HG03342 (cell line): ENCODE results near the gene ZFP57.

ENCODE experiments used
- ATAC-seq: cut with Tn5 transposase; IDR thresholded peaks from one replicate; pipeline ENCODE4 v1.9.1; 2021; ENCODE audit warnings: mild to moderate bottlenecking, moderate library complexity; ENCODE audit not compliant: unreplicated experiment

Gene ZFP57

DNA sequence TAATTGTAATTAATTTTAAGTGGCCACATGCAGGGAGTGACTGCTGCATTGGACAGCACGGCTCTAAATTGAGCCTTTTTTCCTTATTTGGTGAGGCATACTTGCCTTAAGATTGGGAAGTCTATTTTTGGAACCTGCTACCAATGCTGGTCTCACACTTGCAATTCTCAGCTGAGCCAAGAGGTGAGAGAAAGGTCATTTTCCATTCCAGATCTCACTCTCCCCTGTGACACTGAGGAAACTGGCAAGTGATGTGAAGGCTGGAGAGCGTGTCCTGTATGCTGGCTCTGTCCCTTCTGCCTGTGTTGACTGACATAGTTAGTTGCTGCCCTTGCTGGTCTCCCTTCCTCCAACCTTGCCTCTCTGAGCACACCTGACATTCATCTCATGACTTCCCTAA is 24.8 kb downstream of the ZFP57 start:
- ATAC-seq: no peak

DNA sequence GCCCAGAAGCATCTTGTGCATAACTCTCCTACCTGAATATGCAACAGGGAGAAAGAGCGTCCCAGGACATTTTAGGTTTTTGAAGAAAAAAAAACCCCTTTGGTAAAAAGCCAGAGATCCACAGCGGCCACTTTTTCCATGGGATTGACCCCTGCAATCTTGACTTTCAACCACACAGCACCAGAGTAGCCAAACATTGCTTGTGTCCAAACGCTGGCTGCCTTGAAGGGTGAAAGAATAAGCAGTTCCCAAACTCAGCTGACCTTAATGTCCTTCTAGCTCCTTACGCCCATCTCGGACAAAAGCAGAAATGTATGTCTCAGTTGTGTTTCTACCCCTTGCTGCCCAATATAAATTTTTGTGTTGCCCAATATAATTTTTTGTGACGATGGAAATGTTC is 25.3 kb downstream of the ZFP57 start:
- ATAC-seq: no peak

DNA sequence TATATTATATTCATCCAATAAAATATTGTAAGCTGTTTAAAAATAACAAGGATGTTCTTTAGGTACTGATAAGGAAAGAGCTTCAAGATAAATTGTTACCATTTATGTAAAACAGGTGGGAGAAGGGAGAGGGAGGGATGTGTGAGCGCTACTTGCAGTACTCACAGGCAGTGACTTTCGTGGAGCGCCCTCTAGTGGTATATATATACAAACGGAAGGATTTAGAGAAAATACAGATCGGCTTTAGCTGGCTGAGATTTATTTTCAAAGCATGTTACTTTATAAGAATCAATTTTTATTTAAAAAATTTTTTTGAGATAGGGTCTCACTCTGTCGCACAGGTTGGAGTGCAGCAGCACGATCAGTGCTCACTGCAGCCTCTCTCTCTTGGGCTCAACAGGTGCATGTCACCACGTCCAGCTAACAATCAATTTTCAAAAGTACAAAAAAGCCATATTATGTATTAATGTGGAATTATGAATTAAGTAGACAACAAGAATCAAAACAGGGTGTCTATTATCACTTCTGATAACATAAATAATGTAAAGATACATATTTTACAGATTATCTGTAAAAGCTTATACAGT is 27.4 kb downstream of the ZFP57 start:
- ATAC-seq: no peak

DNA sequence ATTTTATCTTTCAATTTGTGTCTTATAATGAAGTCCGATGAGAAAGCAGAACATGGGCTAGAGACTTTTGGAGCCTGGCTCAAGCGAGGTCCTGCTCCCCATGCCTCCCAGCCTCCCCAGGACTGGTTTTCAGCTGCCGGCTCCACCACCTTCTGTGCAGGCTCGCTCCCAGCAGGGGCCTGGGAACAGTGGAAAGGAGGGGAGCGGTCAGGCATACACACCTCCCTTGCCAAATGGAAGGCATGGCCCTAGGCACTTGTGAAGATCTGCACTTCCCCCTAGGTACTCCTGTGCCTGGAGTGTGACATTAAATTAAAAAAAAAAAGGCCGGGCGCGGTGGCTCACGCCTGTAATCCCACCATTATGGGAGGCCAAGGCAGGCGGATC is 28.8 kb downstream of the ZFP57 start:
- ATAC-seq: no peak

DNA sequence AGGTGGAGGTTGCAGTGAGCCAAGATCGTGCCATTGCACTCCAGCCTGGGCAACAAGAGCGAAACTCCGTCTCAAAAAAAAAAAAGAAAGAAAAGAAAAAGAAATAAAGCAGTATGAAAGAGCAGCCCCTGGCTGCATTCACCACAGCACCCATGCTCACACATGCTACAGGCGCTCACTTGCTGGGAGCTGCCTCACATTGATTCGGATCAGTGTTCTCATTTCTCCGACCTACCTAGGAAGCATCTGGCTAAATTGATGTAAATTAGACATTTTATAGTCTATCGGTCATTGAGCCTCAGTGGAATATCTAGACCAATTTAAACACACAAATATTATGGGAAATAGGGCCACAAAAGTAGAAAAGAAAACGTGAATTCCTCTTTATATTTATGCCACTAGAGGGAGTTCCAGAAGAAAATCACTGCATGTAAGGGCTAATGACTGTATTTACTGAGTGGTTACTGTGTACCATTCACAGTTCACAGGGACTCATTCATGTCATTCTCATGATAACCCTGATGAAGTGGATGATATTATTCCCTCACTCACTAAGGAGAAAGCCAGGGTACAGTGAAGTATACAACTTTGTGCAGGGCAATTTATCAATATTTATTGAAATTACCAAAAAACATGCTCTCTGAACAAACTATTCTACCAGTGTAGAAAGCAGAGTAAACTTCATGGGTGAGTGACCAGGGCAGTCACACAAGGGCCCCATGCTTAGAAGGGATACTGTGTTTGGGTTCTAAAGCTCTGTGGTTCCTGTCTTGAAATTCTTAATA is 29.3 kb downstream of the ZFP57 start:
- ATAC-seq: no peak

DNA sequence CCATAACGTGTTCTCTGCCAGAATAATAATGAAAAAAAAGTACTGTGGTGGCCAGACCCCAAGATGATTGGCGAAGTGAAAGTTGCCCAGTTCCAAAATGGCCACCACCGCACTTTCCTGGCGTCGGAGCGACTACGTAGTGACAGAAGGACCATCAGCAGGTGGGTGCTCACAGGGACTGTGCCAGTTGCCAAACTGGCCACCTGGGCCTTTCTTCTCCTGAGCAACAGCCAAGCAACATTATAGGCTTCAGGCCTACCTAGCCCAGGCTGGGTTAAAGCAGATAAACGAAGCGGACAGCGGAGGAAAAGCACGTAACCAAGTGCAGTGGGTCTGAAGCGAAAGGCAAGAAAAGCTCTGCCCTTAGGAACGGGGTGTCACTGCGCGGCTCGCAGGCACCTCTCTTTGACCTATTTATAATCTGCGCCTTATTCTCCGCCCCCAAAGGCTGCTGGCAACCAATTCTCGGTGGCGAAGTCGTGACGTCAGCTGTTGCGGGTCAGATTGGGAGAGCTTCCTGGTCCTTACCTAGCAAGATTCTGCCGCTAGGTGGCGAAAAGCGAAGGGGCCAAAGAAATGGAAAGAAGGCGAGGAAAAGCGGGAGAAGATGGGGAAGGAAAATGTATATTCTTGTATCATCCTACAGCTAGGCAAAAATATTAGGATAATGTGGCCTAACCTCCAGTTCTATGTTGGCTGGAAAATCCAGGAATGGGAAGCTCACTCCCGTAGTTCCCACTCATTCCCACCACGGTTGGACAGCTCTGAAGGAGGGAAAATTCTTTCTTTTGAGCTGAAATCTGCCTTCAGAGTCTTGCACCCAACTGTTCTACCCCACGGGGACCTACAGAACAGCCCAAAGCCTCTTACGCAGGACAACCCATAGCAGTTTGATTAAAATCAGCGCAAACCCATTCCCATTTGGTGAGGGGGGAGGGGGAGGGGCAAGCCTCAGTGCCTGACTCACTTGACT is 31.0 kb downstream of the ZFP57 start:
- ATAC-seq: peak; percentile 96

DNA sequence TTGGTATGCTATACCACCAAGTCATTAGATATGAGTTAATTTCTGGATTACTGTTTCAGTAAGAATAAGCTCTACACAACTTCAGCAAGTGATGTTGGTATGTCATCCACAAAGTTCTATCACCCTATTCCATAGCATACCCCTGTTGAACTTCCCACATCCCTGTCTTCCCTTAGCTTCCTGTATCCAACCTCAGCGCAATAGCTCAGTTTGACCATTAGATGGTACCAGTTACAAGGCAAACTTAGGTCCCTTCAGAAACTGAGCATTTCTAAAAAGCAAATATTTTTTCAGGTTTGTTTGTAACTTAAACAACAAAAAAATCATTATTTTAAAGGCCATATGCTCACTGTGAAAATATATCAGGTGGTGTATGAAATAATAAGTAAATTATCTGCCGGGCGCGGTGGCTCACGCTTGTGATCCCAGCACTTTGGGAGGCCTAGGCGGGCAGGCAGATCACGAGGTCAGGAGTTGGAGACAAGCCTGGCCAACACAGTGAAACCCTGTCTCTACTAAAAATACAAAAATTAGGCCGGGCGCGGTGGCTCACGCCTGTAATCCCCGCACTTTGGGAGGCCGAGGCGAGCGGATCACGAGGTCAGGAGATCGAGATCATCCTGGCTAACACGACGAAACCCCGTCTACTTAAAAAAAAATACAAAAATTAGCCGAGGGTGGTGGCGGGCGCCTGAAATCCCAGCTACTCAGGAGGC is 32.9 kb downstream of the ZFP57 start:
- no peak for ATAC-seq

DNA sequence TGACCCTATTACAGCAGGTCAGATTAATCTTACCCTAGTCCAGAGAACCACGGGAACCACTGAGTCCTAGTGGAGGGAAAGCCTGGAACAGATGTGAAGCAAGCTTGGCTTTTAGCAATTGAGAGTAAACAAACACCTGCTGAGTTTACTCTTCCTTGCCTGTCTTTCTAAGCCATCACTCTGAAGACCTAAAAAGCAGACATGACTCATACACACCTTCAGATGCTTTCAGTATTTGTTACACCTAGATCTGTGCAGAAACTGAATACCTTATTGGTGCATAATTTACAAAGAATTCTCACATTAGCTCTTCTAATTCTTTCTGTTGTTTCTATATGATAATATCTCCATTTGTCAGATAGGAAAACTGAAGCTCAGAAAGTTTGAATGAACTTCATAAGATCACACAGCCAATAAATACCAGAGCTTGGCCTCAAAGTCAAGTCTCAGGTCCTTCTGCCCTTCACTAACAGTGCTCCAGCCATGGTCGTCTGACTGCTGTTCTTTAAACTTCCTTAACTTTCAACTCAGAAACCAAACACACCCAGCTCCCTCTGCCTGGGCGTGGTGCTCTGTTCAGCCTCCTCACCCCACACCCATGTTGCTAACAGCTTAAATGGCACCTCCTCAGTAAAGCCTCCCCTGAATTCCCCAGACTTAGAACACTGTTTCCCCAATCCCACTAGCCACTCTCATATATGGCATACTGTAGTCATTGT is 39.4 kb downstream of the ZFP57 start:
- ATAC-seq: no peak

DNA sequence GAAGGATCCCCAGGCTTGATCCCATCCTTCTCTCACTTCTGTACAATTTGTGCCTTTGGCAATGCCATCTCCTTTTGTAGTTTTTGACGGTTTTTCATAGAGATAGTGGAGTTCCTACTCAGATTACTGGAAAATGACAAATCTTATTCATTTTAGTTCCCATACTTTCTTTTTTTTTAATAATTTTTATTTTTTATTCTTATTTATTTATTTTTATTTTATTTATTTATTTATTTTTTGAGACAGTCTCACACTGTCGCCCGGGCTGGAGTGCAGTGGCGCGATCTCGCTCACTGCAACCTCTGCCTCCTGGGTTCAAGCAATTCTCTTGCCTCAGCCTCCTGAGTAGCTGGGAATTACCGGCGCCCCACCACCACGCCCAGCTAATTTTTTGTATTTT is 43.7 kb downstream of the ZFP57 start:
- no peak for ATAC-seq

DNA sequence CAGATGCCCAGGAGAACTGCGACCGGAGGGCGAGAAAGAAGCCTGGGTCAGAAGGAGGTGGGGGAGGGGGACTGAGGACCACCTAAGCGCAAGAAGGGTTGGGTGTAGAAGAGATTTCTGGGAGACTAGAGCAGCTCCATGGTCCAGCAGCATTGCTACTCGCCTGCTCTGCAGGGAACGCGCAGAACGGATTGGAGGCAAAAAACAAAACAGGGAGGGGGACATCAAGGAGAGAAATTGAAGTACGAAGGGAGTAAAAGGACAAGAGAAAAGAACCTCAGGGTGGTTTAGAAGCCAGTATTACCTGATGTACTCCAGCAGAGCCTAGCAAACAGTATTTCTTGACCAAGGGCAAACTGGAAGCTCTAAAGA is 47.4 kb downstream of the ZFP57 start:
- no peak for ATAC-seq

DNA sequence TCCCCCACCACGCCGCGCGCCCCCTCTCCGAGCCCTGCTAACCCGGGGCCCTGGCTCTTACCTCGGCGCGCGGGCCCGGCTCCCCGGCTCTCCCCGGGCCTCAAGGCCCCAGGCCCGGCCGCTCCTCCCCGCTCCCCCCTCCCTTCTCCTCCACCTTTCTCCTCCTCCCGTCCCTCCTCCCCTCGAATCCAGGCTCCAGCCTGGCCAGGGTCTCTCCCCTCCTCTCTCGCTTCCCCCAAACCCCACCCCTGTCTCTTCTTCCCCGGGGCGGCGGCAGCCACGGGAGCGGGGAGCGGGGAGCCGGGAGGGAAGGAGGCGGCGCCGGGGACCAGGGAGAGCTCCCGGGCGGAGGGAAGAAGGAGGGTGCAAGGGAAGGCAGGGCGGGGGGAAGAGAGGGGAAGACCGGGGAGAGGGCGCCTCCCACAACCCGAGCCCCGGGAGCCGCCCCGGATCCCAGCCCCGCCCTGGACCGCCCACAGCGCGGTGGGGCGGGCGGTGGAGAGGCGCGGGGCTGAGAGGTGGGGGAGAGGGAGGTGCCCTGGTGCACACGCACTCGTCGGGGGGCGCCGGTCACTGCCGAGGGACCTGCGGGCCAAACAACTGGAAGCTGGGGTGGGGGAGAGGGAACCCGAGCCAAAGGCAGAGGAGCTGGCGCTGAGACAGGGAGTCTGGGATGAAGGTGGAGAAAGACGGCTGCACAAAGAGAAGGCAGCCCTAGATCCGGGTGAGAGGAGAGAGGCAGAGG is 48.0 kb downstream of the ZFP57 start, which contains the start of gene GABBR1:
Gene GABBR1, minus strand, starts transcription at position 395 of the 745 bp plus-strand sequence. CDS start 798 bp downstream, outside the sequence.
- peak; percentile 68 for ATAC-seq

DNA sequence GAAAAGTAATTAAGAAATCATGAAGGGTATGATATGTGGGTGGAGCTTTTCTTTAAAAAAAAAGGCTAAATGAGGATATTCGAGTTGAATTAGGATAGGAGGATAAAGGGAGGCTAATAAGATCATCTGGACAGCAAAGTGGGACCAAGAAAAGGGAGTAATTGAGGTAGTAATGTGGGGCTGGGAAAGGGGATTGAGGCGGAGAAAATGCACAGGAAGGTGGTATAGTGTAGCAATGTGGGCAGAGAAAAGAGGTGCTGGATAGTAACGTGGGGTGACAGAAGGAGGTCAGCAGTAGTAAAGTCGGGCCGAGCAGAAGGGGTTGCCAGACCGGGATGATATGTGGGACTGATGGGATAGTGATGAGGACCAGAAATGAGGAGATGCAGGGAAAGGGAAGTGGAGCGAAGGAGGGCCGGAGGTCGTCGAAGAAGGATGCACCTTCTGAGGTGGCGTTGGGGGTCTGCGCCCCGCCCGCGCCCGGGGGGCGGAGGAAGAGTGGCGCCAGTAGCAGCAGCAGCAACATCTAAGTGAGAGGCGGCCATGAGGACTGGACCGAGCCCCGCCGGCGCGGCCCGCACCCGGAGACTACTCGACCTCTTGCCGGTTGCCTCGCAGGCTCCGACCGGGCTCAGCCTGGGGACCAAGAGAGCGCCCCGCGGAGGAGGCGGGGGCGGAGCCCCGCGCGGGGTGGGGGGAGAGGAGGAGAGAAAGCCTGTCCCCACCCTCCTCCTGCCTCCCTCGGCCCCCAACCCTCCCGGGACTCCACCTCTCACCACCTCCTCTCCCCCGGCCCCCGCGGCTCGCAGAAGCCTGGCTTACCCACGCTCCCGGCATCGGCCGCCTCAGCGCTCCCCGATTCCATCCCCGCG is 48.9 kb downstream of the ZFP57 start:
- peak; percentile 28 for ATAC-seq

DNA sequence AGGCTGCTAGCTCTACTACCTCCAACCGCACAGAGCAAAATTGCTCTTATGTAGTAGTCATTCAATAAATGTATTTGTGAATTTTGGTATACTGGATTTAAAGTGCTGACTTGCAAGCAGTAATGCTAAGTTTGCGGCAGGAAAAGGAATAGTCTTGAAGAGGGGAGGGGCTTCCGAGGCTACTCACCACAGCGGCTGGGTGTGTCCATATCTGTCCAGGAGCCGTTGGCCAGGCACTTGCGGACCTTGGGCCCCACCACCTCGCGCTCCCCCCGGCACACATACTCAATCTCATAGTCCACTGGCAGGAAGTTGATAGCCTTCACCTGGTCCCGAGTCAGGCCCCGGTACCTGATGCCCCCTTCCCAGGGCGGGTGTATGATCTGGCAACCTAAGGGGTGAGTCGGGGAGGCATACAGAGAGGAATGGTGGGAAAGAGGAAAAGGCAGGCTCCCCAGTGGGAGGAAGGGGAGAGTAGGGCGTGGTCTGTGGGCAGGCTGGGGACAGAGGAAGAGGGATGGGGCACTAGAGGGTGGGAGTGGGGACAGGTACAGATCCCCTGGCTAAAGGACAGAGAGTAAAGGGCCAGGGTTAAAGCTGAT is 49.6 kb downstream of the ZFP57 start:
- ATAC-seq: no peak

DNA sequence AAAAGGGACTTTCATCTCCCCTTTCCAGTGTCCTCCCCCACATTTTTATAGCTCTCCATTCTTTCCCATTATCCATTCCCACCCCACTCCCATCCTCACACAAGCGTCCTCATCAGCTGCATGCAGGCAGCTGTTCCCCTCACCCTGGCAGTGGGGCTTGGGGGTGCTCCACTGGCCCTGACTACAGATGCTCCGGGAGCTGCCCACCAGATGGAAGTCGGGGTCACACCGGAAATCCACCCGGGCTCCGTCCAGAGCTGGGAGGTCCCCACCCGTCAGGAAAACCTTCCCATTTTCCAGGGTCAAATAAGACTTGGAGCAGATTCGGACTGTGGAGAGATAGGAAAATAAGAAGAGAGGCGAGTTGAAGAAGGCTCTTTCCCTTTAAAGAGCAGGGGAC is 50.6 kb downstream of the ZFP57 start:
- ATAC-seq: no peak

DNA sequence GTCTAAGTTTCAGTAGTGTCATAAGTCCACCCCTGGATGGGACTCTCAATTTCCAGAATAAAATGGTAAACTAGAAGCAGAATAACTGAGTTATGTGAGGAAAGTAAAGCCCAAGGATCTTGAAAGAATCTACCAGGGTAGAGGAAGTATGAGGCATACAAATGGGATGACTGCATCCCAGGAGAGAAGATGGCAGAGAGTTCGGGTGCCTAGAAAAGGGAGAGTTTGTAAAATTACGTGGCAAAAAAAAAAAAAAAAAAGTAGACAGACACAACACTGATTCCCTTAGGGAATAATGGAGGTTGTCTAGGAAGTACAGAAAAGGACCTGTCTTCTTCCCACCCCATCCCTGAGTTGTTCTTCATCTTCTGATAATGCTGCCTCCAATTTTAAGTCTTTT is 51.4 kb downstream of the ZFP57 start:
- ATAC-seq: no peak

DNA sequence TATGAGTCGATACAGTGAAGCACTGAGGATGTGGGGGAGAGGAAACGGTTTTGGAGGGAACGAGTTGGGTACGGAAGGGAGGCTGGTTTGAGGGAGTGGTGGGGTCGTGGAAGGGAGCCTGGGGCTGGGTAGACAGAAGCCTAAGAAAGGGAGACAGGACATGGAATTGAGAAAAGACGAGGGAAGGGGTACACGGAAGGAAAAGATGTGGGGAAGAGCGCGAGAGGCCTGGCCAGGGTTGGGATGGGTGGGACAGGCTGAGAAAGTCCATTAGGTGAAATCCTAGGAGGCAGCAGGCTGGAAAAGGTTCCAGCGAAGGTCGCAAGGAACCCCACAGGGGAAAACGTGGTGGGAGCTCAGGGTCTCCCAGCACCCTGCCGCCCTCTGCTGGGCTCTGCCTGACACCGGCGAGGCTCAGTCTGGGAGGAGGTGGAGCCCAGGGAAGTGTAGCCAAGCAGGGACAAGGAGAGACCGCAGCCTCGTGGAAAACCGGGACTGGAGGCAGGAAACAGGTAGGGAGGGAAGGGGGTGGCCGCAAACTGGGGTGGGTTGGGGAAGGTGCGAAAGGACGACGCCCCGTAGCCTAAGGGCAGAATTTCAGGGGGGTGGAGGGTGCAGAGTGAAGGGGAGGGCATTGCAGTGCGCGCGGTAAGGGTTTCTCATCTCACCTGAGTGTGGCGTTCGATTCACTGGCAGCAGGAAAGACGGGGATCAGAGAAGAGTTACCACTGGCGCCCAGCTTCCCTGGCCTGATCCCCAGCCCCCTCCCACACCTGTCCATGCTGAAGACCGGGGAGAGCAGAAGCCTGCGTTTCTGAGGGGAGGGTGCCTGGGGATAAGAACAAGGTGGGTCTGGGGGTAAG is 52.3 kb downstream of the ZFP57 start:
- no peak for ATAC-seq

DNA sequence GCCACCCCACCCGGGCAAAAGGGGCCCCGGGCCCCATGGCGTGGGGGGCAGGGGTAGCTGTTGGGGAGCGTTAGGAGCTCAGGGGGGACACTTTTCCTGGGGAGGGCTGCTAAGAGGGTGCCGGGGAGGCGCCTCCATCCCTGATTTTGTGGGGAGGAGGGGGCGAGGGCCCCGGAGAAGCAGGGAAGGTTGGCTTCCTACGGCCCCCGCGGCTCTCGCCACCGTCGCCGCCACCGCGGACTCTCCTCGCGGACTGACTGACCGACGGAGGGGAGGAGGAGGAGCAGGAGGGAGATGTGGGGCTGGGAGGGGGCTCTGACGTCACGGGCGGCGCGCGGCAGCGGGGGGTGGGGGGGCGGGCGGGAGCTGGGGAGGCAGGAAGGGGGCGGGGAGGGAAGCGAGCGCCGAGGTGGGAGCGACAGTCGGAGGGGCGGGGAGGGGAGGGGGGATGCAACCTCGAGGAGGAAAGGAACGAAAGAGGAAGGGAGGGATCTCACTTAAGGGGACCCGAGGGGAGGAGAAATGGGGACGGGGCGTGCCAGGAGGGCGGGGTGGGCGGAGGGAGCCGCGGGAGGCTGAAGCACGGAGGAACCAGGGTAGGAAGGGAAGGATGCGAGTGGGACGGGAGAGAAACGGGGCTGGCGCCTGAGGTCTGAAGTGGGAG is 53.1 kb downstream of the ZFP57 start:
- no peak for ATAC-seq
